Measurements from ENCODE around the gene WASL.

GRCh38 chr7:123727071-123727837 is 21.5 kb downstream of the WASL start:
- TF ChIP-seq EP300 (conservative IDR thresholded peaks at IDR 0.05; ENCODE audit: poor library complexity, severe bottlenecking) (no peak), CTCF (IDR thresholded peaks at IDR 0.05; ENCODE audit: poor library complexity, severe bottlenecking) (no peak)

All from neural cell (in vitro differentiated cells).